Measurements from ENCODE around the gene SHMT1.

DNA sequence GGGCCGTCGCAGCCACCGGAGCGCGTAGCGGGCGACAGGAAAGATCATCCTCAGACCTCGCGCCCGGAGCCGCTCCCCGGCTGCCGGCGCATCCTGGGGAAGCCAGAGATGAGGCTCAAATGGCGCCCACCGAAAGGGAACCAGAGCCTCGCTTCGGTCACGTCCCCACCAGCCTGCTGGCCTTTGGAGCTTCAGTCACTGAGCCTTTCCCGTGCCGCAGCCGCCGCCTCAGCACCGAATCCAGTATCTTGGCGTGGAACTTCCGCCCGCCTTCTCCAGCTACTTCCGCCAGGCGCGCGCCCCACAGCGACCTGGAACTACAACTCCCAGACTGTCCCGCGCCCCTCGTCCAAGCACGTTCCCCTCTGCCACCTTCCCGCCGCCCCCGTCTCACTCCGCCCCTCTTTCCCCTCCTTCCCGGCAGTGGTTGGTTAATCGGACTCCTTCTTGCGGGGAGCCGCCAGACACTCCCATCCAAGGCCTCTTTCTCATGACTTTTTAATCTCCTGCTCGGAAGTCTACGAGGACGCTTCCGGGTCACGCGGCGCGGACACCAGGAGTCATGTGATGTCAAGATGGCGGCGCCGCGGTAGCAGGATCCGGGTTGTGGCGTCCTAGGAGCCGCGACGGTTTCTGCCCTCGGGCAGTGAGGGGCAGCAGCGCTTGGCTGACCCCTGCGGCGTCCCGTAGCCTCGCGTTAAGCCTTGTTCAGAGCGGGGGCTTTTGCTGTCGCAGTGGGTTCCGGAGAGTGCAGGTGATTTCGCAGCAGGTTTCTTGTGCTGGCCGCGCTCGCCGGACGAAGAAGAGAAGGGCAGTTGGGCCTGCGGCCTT is 48.4 kb downstream of the SHMT1 start, which contains the start of the genes SMCR8 and TOP3A:
- TF ChIP-seq POLR2A (IDR thresholded peaks at IDR 0.05; ENCODE audit: low read depth) (no peak), POLR2AphosphoS5 (IDR thresholded peaks at IDR 0.05) (peak; percentile 83 to 90)
- TF ChIP-seq, protein P1, sequence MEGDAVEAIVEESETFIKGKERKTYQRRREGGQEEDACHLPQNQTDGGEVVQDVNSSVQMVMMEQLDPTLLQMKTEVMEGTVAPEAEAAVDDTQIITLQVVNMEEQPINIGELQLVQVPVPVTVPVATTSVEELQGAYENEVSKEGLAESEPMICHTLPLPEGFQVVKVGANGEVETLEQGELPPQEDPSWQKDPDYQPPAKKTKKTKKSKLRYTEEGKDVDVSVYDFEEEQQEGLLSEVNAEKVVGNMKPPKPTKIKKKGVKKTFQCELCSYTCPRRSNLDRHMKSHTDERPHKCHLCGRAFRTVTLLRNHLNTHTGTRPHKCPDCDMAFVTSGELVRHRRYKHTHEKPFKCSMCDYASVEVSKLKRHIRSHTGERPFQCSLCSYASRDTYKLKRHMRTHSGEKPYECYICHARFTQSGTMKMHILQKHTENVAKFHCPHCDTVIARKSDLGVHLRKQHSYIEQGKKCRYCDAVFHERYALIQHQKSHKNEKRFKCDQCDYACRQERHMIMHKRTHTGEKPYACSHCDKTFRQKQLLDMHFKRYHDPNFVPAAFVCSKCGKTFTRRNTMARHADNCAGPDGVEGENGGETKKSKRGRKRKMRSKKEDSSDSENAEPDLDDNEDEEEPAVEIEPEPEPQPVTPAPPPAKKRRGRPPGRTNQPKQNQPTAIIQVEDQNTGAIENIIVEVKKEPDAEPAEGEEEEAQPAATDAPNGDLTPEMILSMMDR (IDR thresholded peaks at IDR 0.05) = peak in 1 of 3 experiments; percentile 4

Data from esophagus muscularis mucosa (tissue), 3 donors.